GM18909 (cell line): ENCODE measurements around the gene SEPTIN6.
"Not testable (repeated sequence)": the region's sequence is repeated elsewhere in the genome, so short reads cannot be mapped to it uniquely, and the experiment has no call there.

ENCODE experiments used
- ATAC-seq: cut with Tn5 transposase; IDR thresholded peaks from one replicate; pipeline ENCODE4 v1.9.1; 2021; ENCODE audit warnings: mild to moderate bottlenecking; ENCODE audit not compliant: unreplicated experiment, poor library complexity

The SEPTIN6 gene

GRCh38 chrX:119692191-119693039 lies 553 bp downstream of the SEPTIN6 start:
- peak; percentile 39 for ATAC-seq

GRCh38 chrX:119690921-119691716 lies 1.8 kb downstream of the SEPTIN6 start:
- ATAC-seq: no peak

- ATAC-seq: no peak
These were observed 4.1 kb downstream of the SEPTIN6 start for GRCh38 chrX:119688911-119689321.

GRCh38 chrX:119687661-119688413 lies 5.1 kb downstream of the SEPTIN6 start:
- no peak for ATAC-seq

GRCh38 chrX:119686087-119686691 lies 6.8 kb downstream of the SEPTIN6 start:
- ATAC-seq: peak; percentile 48

- peak; percentile 51 for ATAC-seq
These were observed 7.5 kb downstream of the SEPTIN6 start for GRCh38 chrX:119685225-119686066.

- no peak for ATAC-seq
These were observed 8.1 kb downstream of the SEPTIN6 start for GRCh38 chrX:119684916-119685224.

GRCh38 chrX:119684312-119684711 lies 8.7 kb downstream of the SEPTIN6 start:
- ATAC-seq: not testable (repeated sequence)

GRCh38 chrX:119682019-119682989 lies 10.7 kb downstream of the SEPTIN6 start:
- ATAC-seq: peak; percentile 30

GRCh38 chrX:119677654-119677981 lies 15.3 kb downstream of the SEPTIN6 start:
- ATAC-seq: no peak

- ATAC-seq: no peak
These were observed 15.9 kb downstream of the SEPTIN6 start for GRCh38 chrX:119676949-119677653.

GRCh38 chrX:119673336-119673735 lies 19.6 kb downstream of the SEPTIN6 start:
- no peak for ATAC-seq

- ATAC-seq: no peak
These were observed 20.5 kb downstream of the SEPTIN6 start for GRCh38 chrX:119672426-119672825.

GRCh38 chrX:119669424-119670037 lies 23.4 kb downstream of the SEPTIN6 start:
- no peak for ATAC-seq

- no peak for ATAC-seq
These were observed 25.7 kb downstream of the SEPTIN6 start for GRCh38 chrX:119667111-119667878.

- ATAC-seq: peak; percentile 44
These were observed 28.1 kb downstream of the SEPTIN6 start for GRCh38 chrX:119664877-119665276.

GRCh38 chrX:119661486-119661885 lies 31.5 kb downstream of the SEPTIN6 start:
- ATAC-seq: no peak
